ENCODE data around the gene DOCK2.

DOCK2 gene

GRCh38 chr5:169695025-169695625 lies 58.0 kb downstream of the DOCK2 start:
- no peak for DNase-seq

DNA sequence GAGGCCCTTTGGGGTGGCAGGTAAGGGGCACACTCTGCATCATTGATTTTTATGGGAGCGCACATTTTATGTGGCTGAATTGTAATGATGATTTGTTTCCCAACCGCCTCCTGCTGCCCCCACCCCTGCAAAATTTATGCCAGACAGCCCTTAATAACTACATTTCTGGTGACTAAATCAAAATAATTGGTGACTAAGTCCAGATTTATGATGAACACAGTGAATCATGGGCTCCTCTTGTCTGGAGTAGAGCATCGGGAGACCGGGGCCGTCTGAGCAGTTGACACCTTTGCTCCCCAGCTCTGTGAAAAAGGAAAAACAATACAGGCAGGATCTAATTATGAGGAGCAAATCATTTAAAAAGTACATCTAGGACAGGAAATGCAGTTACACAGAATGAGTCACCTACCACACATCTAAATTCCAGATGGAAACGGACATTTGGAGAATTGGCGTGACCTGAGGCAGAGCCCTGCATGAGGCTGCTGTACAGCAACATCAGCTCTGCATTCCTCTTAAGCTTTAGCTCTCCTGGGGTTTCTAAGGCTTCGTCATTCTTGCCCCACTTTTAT lies 58.9 kb downstream of the DOCK2 start:
- no peak for DNase-seq

DNA sequence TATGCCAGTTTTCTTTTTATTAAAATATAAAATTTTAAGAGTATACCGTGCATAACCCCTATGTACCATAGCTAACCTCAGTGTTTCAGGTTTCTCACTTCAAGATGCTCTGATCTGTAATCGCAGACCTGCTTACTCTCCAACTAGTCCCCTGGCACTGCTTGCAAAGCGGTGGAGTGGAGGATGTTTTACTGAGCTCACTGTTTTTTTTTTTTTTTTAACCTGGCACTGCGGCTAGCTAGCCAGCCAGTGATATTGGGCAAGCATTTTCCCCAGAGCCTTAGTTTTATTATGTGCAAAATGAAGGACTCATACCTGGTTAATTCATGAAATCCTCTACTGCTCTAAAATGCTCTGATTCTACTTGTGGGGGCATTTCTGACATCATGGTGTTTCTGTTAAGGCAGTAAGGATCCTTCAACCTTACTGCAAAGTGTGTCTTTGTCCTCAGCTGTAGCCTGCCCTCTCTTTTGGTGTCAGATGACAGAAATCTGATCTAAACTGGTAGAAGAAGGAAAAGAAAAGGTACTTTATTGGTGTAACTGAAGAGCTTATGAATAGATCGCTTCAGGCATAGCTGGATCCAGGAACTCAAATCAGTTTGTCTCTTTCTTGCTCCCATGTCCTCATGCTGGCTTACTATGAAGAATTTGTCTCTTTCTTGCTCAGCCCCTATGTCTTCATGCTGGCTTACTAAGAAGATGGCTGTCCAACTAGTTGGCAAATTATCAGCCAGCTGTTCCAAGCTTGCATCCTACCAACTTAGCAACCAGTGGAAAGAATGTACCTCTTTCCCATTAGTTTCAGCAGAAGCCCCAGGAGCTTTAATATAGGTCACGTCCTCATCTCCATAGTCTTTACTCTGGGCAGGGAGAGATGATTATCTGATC lies 59.8 kb downstream of the DOCK2 start:
- DNase-seq: no peak

GRCh38 chr5:169697511-169697890 lies 60.4 kb downstream of the DOCK2 start:
- no peak for DNase-seq

- DNase-seq: no peak
Measured at GRCh38 chr5:169697976-169698375, 60.9 kb downstream of the DOCK2 start.

DNA sequence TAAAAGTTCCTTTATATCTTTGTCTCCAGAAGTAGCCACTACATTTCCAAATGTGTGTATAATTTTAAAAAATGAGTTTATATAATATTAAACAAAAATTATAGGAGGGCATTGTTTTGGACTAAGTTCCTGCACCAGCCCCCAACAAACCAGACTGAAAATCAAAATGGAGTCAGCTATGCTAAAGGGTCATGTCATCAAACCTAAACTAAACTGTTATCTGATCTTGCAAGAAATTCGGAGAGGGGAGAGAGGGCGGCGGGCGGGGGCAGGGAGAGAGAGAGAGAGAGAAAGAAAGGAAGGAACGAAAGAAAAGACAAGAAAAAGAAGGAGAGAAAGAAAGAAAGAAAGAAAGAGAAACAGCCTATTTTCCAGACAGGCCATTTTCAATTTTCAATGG lies 63.5 kb downstream of the DOCK2 start:
- DNase-seq: no peak

DNA sequence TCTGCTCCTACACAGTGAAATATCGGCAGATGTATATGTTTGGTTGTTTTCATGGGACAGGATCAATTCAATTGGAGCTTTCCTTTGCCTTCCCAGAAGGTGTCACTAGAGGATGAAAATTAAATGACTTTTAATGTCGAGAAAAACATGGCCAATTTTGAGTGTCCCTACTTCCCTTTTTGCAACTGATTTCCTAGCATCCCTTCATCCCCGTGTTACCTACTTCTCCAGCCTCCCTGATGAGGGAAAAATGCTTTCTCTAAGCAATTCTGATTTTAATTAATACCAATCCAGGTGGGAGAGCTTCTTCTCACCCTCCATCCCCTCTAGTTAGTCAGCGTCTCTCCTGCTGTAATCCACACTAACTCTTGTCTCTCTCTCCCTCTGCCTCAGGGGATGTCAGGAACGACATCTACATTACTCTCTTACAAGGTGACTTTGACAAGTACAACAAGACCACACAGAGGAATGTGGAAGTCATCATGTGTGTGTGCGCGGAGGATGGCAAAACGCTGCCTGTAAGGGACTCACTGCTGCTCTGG lies 64.9 kb downstream of the DOCK2 start:
- no peak for DNase-seq

DNA sequence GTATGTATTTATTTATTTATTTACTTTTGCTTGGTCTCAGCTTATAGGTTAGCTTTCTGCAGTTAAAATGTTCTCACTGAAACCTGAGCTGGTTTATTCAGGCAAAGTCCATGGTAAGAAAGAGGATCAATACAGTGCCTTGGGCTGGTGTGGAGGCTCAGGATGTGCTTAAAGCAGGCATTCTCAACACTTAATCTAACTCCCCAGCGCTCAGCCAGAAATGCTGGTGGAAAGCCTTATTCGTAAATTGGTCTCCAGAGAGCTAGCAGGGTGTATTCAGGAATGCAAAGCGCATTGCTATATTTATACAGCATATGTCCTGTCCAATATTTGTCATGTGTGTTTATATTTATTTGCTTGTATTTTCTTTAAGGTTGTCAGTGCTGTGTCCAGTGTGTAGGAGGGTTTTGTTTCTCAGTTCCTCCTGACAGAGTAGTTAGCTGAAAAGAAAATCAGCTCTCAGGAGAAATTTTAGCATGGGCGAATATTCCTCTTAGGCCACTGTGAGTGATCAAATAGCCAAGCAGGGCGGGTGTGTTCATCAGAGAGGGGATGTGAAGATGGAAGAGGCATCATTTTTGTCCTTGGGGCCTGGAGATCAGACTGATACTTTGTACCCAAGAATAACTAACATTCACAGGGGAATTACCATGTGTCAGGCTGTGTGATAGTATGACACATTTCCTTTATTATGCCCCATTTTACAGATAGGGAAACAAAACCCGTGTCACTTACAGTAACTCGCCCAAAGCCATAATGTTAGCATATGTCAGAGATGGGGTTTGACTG lies 65.8 kb downstream of the DOCK2 start:
- DNase-seq: no peak

DNA sequence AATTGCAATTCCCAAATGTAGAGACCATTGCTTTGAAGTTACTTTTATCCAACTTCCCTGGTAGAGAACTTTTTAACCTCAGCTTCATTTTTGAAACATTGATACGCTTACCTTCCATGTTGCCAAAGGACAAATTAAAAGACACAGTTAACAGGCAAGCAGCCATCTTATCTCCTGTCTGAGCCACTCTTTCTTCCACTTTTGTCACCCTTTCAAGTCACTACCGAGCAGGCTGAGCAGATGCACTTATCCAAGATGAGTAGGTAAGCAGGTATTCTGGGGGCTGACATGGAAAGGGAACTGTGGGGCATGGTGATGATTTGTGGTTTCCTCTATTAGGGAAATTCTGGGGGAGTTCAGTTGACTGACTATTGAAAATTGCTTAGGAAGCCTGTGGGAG lies 66.7 kb downstream of the DOCK2 start:
- DNase-seq: no peak

DNA sequence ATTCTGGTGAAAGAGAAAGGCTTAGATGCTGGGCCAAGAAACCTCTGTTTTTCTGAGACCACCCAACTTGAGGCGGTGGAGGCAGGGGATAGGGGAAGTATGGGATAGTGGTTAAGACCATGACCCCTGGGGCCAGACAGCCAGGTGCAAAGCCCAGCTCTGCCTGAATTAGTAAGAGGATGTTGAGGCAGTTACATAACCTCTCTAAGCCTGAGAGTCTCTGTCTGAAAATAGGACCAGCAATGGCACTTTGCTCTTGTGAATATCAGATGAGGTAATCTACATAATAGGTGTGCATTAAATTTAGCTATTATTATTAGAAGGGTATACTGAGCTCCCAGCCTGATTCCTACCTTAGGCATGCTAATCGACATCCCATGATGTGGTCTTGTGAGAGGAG lies 68.2 kb downstream of the DOCK2 start:
- DNase-seq: no peak

- DNase-seq: no peak
Measured at GRCh38 chr5:169706071-169706470, 69.0 kb downstream of the DOCK2 start.

DNA sequence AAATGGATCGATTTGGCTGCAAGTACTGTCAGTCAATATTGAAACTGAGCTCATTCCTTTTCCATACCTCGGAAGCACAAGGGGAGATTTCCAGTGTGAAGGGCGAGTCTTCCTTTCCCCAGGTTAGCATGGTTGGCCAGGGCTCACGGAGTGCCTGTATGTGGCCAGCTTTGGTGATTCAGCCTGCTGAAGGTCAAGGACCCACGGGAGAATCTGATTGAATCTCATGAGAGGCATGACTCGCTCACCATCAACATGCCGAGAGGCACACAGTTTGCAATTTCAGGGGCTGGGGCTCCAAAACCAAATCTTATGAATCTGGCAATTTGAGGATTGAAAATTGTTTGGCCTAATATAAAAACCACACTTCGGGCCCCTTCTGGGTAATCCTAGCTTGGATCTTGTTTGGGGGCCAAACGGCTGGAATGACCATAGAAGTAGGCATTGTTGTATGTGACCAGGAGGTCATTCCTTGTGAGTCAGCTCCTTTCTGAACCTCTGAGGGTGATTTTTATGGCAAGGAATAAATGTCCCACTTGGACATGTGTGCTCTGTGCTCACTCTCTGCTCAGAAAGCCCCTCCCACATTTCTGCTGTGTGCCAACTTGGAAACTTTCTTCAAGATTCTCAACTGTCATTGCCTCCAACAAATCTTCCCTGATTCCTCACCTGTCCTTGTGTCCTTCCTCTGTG lies 69.8 kb downstream of the DOCK2 start:
- DNase-seq: no peak

DNA sequence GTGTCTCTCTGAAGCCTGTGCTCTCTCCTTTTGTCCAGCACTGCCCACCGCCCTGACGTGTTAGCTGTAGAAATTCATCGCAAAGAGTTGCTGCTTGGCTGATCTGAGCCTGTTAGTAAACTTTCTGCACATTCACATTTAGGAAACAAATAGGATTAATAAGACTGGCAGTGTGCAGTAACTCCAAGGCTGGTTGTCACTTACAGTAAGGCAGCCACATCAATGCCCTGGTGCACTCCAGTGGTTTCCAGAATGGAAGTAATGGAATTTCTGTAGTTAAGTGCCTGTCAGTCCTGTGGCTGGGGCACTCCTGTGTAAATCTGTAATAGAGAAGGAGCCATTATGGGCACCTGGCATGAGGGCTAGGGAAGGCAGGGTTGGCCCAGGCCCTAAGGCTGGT lies 70.6 kb downstream of the DOCK2 start:
- no peak for DNase-seq

DNA sequence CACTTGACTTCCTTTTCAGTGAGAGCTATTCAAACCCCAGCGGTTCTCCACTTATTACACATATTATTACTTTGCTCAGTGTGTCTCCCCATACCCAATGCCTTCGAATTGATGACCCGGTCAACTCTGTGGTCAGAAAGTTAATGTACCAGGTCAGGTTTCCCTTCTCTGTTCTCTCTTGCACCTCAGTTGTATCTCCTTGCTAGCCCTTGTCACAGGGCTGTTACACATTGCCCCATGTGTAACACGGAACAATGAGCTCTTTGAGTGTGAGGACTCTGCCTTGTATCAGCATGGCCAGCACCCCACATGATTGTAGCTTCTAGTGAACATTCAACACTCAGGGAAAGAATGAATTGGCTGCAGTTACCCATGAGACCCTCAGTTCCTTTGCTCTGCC lies 73.6 kb downstream of the DOCK2 start:
- DNase-seq: no peak

DNA sequence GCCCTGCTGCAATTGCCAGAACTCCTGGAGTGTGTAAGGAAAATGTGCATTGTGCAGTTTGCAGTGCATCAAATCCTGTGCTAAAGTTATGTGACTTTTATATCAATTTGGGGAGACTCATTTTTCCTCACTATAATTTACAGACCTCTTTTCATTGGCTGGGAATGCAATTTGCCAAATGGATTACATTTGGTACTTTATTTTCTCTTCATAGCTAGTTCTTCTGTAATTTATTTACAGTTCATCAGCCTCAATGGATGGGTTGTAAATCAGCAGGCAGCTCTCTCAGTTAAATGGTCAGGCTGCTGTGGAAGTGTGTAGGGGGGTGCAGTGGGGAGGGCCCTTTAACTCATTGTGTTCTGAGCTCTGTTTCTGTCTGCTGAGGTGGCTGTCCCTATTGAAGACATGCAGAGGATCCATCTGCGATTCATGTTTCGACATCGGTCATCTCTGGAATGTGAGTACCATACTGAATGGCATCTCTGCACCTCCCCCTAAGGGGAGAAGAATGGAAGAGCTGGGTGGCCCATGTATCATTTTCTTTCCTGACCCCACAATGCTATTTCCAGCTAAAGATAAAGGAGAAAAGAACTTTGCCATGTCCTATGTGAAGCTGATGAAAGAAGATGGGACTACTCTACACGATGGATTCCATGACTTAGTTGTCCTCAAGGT lies 74.6 kb downstream of the DOCK2 start:
- no peak for DNase-seq

DNA sequence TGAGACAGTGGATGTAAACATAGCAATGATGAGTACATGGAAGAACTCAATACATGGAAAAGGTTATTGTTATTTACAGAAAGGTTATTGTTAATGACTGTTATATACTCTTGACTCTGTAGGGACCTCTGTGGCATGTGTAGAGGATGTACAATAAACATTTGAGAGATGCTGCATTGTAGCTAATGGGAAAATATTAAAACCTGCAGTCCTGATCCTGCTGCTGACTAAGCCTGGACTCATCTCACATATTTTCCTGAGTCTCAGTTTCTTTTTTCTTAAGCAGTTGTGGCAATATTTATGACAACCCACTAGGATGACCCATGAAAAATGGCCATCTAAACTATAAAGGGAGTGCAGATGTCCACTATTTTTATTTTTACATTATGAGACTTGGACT lies 75.4 kb downstream of the DOCK2 start:
- no peak for DNase-seq

GRCh38 chr5:169716287-169716686 lies 79.2 kb downstream of the DOCK2 start:
- DNase-seq: no peak

- DNase-seq: no peak
Measured at GRCh38 chr5:169717288-169717687, 80.2 kb downstream of the DOCK2 start.

DNA sequence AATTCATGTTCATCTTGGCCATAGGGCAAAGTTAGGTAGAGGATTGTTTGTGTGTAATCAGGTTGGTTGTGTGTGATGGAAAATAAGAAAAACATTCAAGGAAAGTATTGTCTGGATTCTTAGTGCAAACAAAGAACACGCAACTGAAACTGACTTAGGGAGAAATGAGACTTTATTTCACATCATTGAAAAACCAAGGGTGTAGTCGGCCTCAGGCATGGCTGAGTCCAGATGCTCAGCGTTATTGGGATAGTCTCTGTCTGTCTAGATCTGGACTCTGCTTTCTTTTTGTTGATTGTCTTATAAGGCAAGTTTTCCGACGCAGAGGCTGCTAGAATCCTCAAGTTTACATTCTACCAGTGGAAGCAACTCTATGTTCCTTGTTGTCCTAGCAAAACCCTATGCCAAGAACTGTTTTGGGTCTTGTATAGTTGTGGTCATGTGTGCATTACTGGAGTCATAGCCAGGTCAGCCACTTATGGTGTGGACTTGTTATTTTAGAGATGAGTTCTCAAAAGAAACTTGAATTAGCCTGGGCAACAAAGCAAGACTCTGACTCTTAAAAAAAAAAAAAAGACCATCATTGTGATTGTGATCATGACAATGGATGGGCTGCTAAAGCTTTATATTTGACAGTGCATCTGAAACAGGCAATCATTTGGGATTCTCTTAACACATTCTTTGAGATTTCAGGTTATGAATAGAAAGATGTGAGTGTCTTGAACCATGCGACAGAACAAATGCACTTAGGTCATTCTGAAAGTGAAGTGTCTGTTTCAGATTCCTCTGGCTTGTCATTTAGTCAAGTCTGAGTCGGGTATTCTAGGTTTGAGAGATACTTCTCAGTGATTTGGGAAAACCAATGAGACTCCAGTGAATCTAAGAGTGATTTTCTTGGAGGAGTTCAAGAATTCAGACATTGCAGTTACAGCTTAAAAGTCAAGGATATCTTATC lies 82.6 kb downstream of the DOCK2 start:
- no peak for DNase-seq

DNA sequence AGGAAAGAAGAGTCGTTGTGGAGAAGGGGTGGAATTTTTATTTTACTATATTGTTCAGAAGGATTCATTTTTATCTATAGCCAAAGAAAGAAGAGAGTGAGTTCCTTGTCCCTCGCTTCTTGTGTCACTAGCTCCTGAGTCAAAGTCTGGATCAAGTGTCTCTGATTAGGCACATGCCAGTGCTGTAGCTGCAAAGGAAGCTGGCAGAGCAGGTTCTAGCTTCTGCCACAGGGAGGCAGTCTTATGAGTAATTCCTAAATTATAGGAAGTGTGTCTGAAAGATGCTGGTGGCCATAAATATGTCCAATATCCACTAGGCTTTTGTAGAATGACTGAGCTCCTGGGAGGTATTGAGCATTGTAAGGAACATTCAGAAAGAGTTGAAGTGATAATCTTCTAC lies 84.7 kb downstream of the DOCK2 start:
- no peak for DNase-seq
